Lower leg skin (tissue), 3 donors: ENCODE results near the gene SH3RF2.
"Not testable (repeated sequence)": the region's sequence is repeated elsewhere in the genome, so short reads cannot be mapped to it uniquely, and the experiment has no call there.

Experiments
- POLR2A ChIP-seq, 2 donors: fragments of 450-650 bp; IDR thresholded peaks; one replicate each; pipeline ENCODE4 v1.6.1; 2016 to 2017; ENCODE audit warnings: antibody characterized with exemption in 2 of 2, mild to moderate bottlenecking in 1 of 2, moderate library complexity in 1 of 2
- TF ChIP-seq, protein P1 (sequence below), 3 donors: fragments of 450-650 bp; IDR thresholded peaks; one replicate each; pipeline ENCODE4 v1.5.1; 2016; ENCODE audit warnings: antibody characterized with exemption in 3 of 3, mild to moderate bottlenecking in 3 of 3, moderate library complexity in 2 of 3

DNA sequence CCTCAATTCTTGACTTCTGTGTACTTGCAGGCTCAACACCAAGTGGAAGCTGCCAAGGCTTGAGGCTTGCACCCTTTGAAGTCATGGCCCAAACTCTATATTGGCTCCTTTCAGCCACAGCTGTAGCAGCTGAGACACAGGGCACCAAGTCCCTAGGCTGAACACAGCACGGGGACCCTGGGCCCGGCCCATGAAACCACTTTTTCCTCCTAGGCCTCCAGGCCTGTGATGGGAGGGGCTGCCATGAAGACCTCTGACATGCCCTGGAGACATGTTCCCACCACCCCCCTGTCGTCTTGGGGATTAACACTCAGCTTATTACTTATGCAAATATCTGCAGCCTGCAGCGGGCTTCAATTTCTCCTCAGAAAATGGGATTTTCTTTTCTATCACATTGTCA lies 57.2 kb downstream of the SH3RF2 start:
- not testable (repeated sequence) for TF ChIP-seq POLR2A (IDR thresholded peaks at IDR 0.05)
- TF ChIP-seq, protein P1, sequence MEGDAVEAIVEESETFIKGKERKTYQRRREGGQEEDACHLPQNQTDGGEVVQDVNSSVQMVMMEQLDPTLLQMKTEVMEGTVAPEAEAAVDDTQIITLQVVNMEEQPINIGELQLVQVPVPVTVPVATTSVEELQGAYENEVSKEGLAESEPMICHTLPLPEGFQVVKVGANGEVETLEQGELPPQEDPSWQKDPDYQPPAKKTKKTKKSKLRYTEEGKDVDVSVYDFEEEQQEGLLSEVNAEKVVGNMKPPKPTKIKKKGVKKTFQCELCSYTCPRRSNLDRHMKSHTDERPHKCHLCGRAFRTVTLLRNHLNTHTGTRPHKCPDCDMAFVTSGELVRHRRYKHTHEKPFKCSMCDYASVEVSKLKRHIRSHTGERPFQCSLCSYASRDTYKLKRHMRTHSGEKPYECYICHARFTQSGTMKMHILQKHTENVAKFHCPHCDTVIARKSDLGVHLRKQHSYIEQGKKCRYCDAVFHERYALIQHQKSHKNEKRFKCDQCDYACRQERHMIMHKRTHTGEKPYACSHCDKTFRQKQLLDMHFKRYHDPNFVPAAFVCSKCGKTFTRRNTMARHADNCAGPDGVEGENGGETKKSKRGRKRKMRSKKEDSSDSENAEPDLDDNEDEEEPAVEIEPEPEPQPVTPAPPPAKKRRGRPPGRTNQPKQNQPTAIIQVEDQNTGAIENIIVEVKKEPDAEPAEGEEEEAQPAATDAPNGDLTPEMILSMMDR (IDR thresholded peaks at IDR 0.05), result not testable (repeated sequence)
